Urinary bladder (tissue), 4 donors: ENCODE results near the gene GPSM1. TPM values are rescaled to one million over a fixed set of nuclear protein-coding genes. Genes with fewer than 3 reads are reported as not detected.

Experiments used
- DNase-seq: peaks from one replicate; pipeline ENCODE4 v3.0.0-alpha.2; 2015; ENCODE audit errors: extremely low spot score
- H3K27ac ChIP-seq: one replicate; pipeline ENCODE4 v1.5.1; 2013; ENCODE audit warnings: low read depth, mild to moderate bottlenecking, moderate library complexity
- H3K36me3 ChIP-seq: one replicate; pipeline ENCODE4 v1.6.1; 2013; ENCODE audit warnings: mild to moderate bottlenecking, moderate library complexity; ENCODE audit not compliant: insufficient read depth
- H3K4me1 ChIP-seq: one replicate; pipeline ENCODE4 v1.6.1; 2013; ENCODE audit warnings: mild to moderate bottlenecking, moderate library complexity; ENCODE audit not compliant: insufficient read depth
- H3K4me3 ChIP-seq: one replicate; pipeline ENCODE4 v1.5.1; 2013; ENCODE audit warnings: low read depth, low read length
- WGBS: extraction: QIAGEN DNeasy Blood & Tissue Kit; methylation state at CpG from one replicate; pipeline ENCODE4 v1.1.7; 2013; 5-methylcytosine and 5-hydroxymethylcytosine counted together
- polyA plus RNA-seq: library from polyadenylated mRNA; stranded (reverse); fragments of 200-250 nt; gene quantifications from one replicate; pipeline ENCODE4 v1.2.3, GENCODE V29; 2013
- total RNA-seq: library from RNA; depleted of rRNA; stranded (reverse); fragments of >200 nt; gene quantifications from one replicate; pipeline ENCODE4 v1.2.3, GENCODE V29; 2014
- donor health status: healthy with polysubstance abuse.
- donor health status: healthy.

Gene GPSM1
- total and polyA plus RNA-seq, 2 donors, result 13.5 to 22.3 TPM

- Histone ChIP-seq H3K36me3 (no peaks in the 10 kb centered on the region), H3K4me3 (no peak overlapping the region), H3K27ac (peak overlapping the region; percentile 2), H3K4me1 (no peaks in the 10 kb centered on the region)
- WGBS, result 76% methylated on average over 38 of the region's 38 CpGs
- no peak for DNase-seq
These were observed 32.7 kb downstream of the GPSM1 start for GRCh38 chr9:136359774-136360718.

- WGBS, result 53% methylated on average over 43 of the region's 43 CpGs
- H3K36me3 ChIP-seq, result no peaks in the 10 kb centered on the region
- peak overlapping the region; percentile 2 for H3K27ac ChIP-seq
- no peaks in the 10 kb centered on the region for H3K4me1 ChIP-seq
- DNase-seq, result no peak
- no peak overlapping the region for H3K4me3 ChIP-seq
These were observed 33.9 kb downstream of the GPSM1 start for GRCh38 chr9:136361047-136361753.

GRCh38 chr9:136361754-136362449 lies 34.6 kb downstream of the GPSM1 start:
- H3K4me1 ChIP-seq, result no peaks in the 10 kb centered on the region
- H3K27ac ChIP-seq, result no peak overlapping the region
- no peak overlapping the region for H3K4me3 ChIP-seq
- no peaks in the 10 kb centered on the region for H3K36me3 ChIP-seq
- DNase-seq, result no peak
- 62% methylated on average over 26 of the region's 26 CpGs for WGBS

GRCh38 chr9:136362450-136362784 lies 35.1 kb downstream of the GPSM1 start:
- Histone ChIP-seq H3K4me1 (no peaks in the 10 kb centered on the region), H3K27ac (no peak overlapping the region), H3K4me3 (no peak overlapping the region), H3K36me3 (no peaks in the 10 kb centered on the region)
- whole genome bisulfite sequencing, result 87% methylated on average over 6 of the region's 6 CpGs
- DNase-seq, result no peak

- Histone ChIP-seq H3K27ac (peak within 1 kb of the TSS; percentile 79), H3K36me3 (no peaks in the 10 kb centered on the region), H3K4me3 (peak within 1 kb of the TSS; percentile 80), H3K4me1 (no peaks in the 10 kb centered on the region)
- 1% methylated on average over 97 of the region's 97 CpGs for WGBS
- peak; percentile 77 for DNase-seq
These were observed 36.0 kb downstream of the GPSM1 start, which contains the start of gene DNLZ for GRCh38 chr9:136363106-136363948. Gene DNLZ, minus strand, starts transcription at chr9:136363744. Its CDS starts 30 bp downstream, at chr9:136363714.

GRCh38 chr9:136363949-136364748 lies 36.8 kb downstream of the GPSM1 start:
- H3K4me1 ChIP-seq, result no peaks in the 10 kb centered on the region
- 30% methylated on average over 54 of the region's 54 CpGs for WGBS
- DNase-seq, result no peak
- no peak overlapping the region for H3K4me3 ChIP-seq
- no peak overlapping the region for H3K27ac ChIP-seq
- H3K36me3 ChIP-seq, result no peaks in the 10 kb centered on the region

- no peak overlapping the region for H3K4me3 ChIP-seq
- no peak for DNase-seq
- no peaks in the 10 kb centered on the region for H3K4me1 ChIP-seq
- H3K36me3 ChIP-seq, result no peaks in the 10 kb centered on the region
- WGBS, result 68% methylated on average over 31 of the region's 31 CpGs
- H3K27ac ChIP-seq, result no peak overlapping the region
These were observed 37.8 kb downstream of the GPSM1 start for GRCh38 chr9:136364942-136365774.

GRCh38 chr9:136365775-136366222 lies 38.5 kb downstream of the GPSM1 start:
- 64% methylated on average over 9 of the region's 9 CpGs for WGBS

GRCh38 chr9:136366826-136367225 lies 39.5 kb downstream of the GPSM1 start:
- no peak overlapping the region for H3K27ac ChIP-seq
- H3K36me3 ChIP-seq, result no peaks in the 10 kb centered on the region
- no peak for DNase-seq
- no peak overlapping the region for H3K4me3 ChIP-seq
- 91% methylated on average over 9 of the region's 9 CpGs for WGBS
- no peaks in the 10 kb centered on the region for H3K4me1 ChIP-seq

More at GRCh38 chr9:136365775-136366222, 38.5 kb downstream of the GPSM1 start:
- DNase-seq, result no peak
- no peak overlapping the region for H3K4me3 ChIP-seq
- H3K27ac ChIP-seq, result no peak overlapping the region
- no peaks in the 10 kb centered on the region for H3K36me3 ChIP-seq
- H3K4me1 ChIP-seq, result no peaks in the 10 kb centered on the region

- Histone ChIP-seq H3K4me3 (no peak overlapping the region), H3K36me3 (no peaks in the 10 kb centered on the region), H3K4me1 (no peaks in the 10 kb centered on the region), H3K27ac (no peak overlapping the region)
- 83% methylated on average over 45 of the region's 45 CpGs for WGBS
- DNase-seq, result no peak
These were observed 40.2 kb downstream of the GPSM1 start for GRCh38 chr9:136367296-136368145.

- no peaks in the 10 kb centered on the region for H3K4me1 ChIP-seq
- WGBS, result 69% methylated on average over 18 of the region's 18 CpGs
- H3K4me3 ChIP-seq, result no peak overlapping the region
- H3K27ac ChIP-seq, result no peak overlapping the region
- no peak for DNase-seq
- H3K36me3 ChIP-seq, result no peaks in the 10 kb centered on the region
These were observed 40.9 kb downstream of the GPSM1 start for GRCh38 chr9:136368190-136368589.
